Breast epithelium (tissue), 3 donors: ENCODE results near the gene CPEB3.

Experiments used
- POLR2A ChIP-seq: fragments of 450-650 bp; IDR thresholded peaks from one replicate; pipeline ENCODE4 v1.6.1; 2016; ENCODE audit warnings: antibody characterized with exemption, mild to moderate bottlenecking, moderate library complexity
- POLR2AphosphoS5 ChIP-seq, 3 donors: sonication (generic); formaldehyde crosslinking; IDR thresholded peaks; one replicate each; pipeline ENCODE4 v1.6.1; 2017; ENCODE audit warnings: antibody characterized with exemption in 3 of 3
- TF ChIP-seq, protein P1 (sequence below), 3 donors: fragments of 450-650 bp; IDR thresholded peaks; one replicate each; pipeline ENCODE4 v1.5.1; 2016 to 2017; ENCODE audit warnings: antibody characterized with exemption in 3 of 3, mild to moderate bottlenecking in 3 of 3, moderate library complexity in 3 of 3

DNA sequence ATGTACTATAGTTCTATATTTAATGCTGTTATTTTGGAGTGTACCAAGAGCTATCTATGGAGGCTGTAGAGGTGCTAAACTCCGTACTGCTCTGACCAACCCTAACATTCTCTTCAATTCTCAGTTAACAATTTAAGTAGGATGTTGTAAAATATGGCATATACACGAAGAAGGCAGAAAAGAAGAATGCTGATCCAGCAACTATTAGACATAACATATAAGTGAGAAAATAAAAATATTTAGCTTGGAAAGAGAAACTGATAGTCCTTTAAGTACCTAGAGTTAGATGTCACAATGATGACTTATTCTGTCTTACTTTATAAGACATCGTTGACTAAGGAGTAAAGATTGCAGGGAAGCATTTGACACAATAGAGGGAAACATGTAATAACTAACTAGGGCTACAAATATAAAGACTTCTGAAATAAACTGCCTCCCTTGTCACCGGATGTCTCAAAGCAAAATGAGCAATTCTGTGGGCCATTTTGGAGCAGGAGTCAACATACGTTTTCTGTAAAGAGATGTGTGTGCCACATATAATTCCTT lies 159.5 kb downstream of the CPEB3 start:
- TF ChIP-seq, protein P1, sequence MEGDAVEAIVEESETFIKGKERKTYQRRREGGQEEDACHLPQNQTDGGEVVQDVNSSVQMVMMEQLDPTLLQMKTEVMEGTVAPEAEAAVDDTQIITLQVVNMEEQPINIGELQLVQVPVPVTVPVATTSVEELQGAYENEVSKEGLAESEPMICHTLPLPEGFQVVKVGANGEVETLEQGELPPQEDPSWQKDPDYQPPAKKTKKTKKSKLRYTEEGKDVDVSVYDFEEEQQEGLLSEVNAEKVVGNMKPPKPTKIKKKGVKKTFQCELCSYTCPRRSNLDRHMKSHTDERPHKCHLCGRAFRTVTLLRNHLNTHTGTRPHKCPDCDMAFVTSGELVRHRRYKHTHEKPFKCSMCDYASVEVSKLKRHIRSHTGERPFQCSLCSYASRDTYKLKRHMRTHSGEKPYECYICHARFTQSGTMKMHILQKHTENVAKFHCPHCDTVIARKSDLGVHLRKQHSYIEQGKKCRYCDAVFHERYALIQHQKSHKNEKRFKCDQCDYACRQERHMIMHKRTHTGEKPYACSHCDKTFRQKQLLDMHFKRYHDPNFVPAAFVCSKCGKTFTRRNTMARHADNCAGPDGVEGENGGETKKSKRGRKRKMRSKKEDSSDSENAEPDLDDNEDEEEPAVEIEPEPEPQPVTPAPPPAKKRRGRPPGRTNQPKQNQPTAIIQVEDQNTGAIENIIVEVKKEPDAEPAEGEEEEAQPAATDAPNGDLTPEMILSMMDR (IDR thresholded peaks at IDR 0.05), result no peak
- TF ChIP-seq POLR2A (no peak), POLR2AphosphoS5 (IDR thresholded peaks at IDR 0.05) (no peak)
